CD4-positive, alpha-beta T cell (primary cell): ENCODE measurements around the gene UBE3C. TPM values are rescaled to one million over a fixed set of nuclear protein-coding genes. Genes with fewer than 3 reads are reported as not detected.

ENCODE experiments used
- ATAC-seq: fragments of 200-7000 bp; cut with Tn5 transposase; one replicate; pipeline ENCODE4 v1.10.0; 2022; ENCODE audit warnings: mild to moderate bottlenecking; ENCODE audit not compliant: poor library complexity
- CTCF ChIA-PET: fragments of 350-600 bp; sonication (Branson Sonifier 250); formaldehyde crosslinking; loops from one replicate; lab custom pipeline; 2021; ENCODE audit warnings: antibody characterized with exemption, inconsistent platforms; lab: Charles Lee
- POLR2A ChIA-PET: fragments of 350-600 bp; sonication (Branson Sonifier 250); formaldehyde crosslinking; loops from one replicate; lab custom pipeline; 2021; ENCODE audit warnings: antibody characterized with exemption, inconsistent platforms; lab: Charles Lee
- DNase-seq, 14 experiments: peaks; one replicate each; pipeline ENCODE4 v3.0.0-alpha.2; 2013 to 2020; ENCODE audit warnings: mixed read lengths in 2 of 14
- H3K27ac ChIP-seq, 2 donors: one replicate each; pipeline versions ENCODE4 v1.5.1 to v1.7.0; 2013; ENCODE audit warnings: low read length in 2 of 2, low read depth in 1 of 2, mild to moderate bottlenecking in 1 of 2
- H3K27me3 ChIP-seq, 2 experiments: 1 replicate in 1 of 2; 2 replicates in 1 of 2; pipeline versions ENCODE4 v1.6.1 to v1.7.0; 2013; ENCODE audit warnings: low read length in 2 of 2, control low read depth in 1 of 2, mild to moderate bottlenecking in 1 of 2, moderate library complexity in 1 of 2; ENCODE audit not compliant: insufficient read depth in 2 of 2, control insufficient read depth in 1 of 2
- H3K36me3 ChIP-seq: one replicate; pipeline ENCODE4 v1.6.1; 2013; ENCODE audit warnings: low read length, control low read depth; ENCODE audit not compliant: insufficient read depth
- H3K4me1 ChIP-seq: one replicate; pipeline ENCODE4 v1.6.1; 2013; ENCODE audit warnings: low read length, control low read depth; ENCODE audit not compliant: insufficient read depth
- H3K4me3 ChIP-seq: one replicate; pipeline ENCODE4 v1.5.1; 2013; ENCODE audit warnings: mild to moderate bottlenecking, low read length, moderate library complexity
- H3K9me3 ChIP-seq, 2 experiments: 1 replicate in 1 of 2; 2 replicates in 1 of 2; pipeline versions ENCODE4 v1.6.1 to v1.7.0; 2013; ENCODE audit warnings: low read length in 2 of 2, mild to moderate bottlenecking in 2 of 2, control low read depth in 1 of 2, moderate library complexity in 1 of 2; ENCODE audit not compliant: control insufficient read depth in 1 of 2, insufficient read depth in 1 of 2
- H3K27ac Mint-ChIP-seq: one replicate; pipeline ENCODE4 v1.8.0; 2020; ENCODE audit warnings: mixed read lengths
- H3K27me3 Mint-ChIP-seq: one replicate; pipeline ENCODE4 v1.8.0; 2021; ENCODE audit warnings: mixed read lengths
- H3K36me3 Mint-ChIP-seq: one replicate; pipeline ENCODE4 v1.8.0; 2021; ENCODE audit warnings: low read depth, mixed read lengths
- H3K4me1 Mint-ChIP-seq: one replicate; pipeline ENCODE4 v1.8.0; 2021; ENCODE audit warnings: low read depth, mixed read lengths
- H3K4me3 Mint-ChIP-seq: one replicate; pipeline ENCODE4 v1.8.0; 2020; ENCODE audit warnings: mild to moderate bottlenecking, mixed read lengths
- H3K9me3 Mint-ChIP-seq: one replicate; pipeline ENCODE4 v1.8.0; 2020; ENCODE audit warnings: mixed read lengths
- intact Hi-C, 2 experiments: fragments of 100-400 bp; cut with DNase I in 1 of 2; cut with micrococcal nuclease in 1 of 2; formaldehyde crosslinking; loops; one replicate each; pipeline versions ENCODE4 v1.15.1 to v1.9.0; 2023 to 2025; cut with DNase I, micrococcal nuclease
- total RNA-seq, 174 experiments: library from RNA in 2 of 174; stranded (reverse) in 2 of 174; gene quantifications; one replicate each; pipeline ENCODE4 v1.2.3 and lab custom pipeline; 2021 to 2026
- TF ChIP-seq, protein P1 (sequence below): fragments of 200-600 bp; IDR thresholded peaks from one replicate; pipeline ENCODE4 v1.8.0; 2022; ENCODE audit warnings: antibody characterized with exemption, mild to moderate bottlenecking

The UBE3C gene
- total RNA-seq, 2 experiments from 2014 or later, result 30.8 to 32.3 TPM

DNA sequence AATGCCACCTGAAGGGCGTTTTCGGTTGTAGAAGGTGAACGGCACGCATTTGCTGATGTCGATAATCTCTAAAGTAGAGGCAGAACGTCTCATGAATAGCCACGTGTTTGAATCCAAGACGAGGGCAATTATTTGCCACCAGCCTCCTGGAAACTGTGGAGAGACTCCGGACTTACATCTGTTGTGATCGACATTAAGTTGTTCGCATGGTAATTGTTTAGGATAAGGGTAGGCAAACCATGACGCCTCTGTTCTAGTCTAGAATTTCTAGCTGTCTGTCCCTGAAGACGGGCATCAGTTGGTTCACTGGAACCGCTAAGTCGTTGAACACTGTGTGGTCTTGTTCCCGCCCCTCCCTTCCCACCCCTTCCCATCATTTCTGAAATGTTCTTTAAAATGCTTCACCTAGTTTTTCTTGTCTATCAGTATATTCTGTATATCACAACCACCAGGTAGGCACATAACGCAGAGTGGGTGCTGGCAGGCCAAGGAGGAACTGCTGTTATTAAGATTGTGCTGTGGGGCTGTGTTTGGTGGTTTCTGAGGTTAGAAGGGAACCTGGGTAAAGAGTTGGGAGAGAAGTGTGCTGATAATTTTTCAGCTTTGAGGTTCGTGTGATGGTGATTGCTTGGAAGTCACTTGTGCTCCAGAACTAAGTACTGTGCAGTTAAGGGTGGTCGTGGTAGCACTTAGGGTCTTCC lies 1.2 kb downstream of the UBE3C start:
- Histone ChIP-seq H3K36me3 (peaks cover 19% of the 10 kb centered on the region), H3K4me3 (peak overlapping the region; percentile 78), H3K27ac (peak overlapping the region; percentile 82), H3K27me3 (no peaks in the 10 kb centered on the region), H3K9me3 (no peaks in the 10 kb centered on the region), H3K4me1 (peaks cover 54% of the 10 kb centered on the region)
- CTCF ChIA-PET, result interaction anchor here (0.6 kb wide), 1 partner anchor 1558 kb away, joined by 3 read pairs; no protein-coding TSS in a partner anchor
- intact Hi-C loops, result loop anchor here (2.0 to 10.0 kb wide), 7 partner anchors 165 to 1845 kb away; partner anchors contain the start of genes LMBR1 (in 2 of the 2), DNAJB6 (in 1 of the 2), INSIG1 (in 1 of the 2) and NCAPG2 (in 1 of the 2)
- no peaks in the 10 kb centered on the region for H3K9me3 Mint-ChIP-seq
- POLR2A ChIA-PET, result no interaction called here
- no peaks in the 10 kb centered on the region for H3K27me3 Mint-ChIP-seq
- peak overlapping the region; percentile 82 for H3K4me3 Mint-ChIP-seq
- ATAC-seq (peak; percentile 18), DNase-seq (peak in 7 of 14 experiments; percentile 6 to 55 (median 23))
- TF ChIP-seq, protein P1, sequence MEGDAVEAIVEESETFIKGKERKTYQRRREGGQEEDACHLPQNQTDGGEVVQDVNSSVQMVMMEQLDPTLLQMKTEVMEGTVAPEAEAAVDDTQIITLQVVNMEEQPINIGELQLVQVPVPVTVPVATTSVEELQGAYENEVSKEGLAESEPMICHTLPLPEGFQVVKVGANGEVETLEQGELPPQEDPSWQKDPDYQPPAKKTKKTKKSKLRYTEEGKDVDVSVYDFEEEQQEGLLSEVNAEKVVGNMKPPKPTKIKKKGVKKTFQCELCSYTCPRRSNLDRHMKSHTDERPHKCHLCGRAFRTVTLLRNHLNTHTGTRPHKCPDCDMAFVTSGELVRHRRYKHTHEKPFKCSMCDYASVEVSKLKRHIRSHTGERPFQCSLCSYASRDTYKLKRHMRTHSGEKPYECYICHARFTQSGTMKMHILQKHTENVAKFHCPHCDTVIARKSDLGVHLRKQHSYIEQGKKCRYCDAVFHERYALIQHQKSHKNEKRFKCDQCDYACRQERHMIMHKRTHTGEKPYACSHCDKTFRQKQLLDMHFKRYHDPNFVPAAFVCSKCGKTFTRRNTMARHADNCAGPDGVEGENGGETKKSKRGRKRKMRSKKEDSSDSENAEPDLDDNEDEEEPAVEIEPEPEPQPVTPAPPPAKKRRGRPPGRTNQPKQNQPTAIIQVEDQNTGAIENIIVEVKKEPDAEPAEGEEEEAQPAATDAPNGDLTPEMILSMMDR, result no peak
- H3K4me1 Mint-ChIP-seq, result peaks cover 63% of the 10 kb centered on the region
- peak overlapping the region; percentile 71 for H3K27ac Mint-ChIP-seq
- peaks cover 46% of the 10 kb centered on the region for H3K36me3 Mint-ChIP-seq

DNA sequence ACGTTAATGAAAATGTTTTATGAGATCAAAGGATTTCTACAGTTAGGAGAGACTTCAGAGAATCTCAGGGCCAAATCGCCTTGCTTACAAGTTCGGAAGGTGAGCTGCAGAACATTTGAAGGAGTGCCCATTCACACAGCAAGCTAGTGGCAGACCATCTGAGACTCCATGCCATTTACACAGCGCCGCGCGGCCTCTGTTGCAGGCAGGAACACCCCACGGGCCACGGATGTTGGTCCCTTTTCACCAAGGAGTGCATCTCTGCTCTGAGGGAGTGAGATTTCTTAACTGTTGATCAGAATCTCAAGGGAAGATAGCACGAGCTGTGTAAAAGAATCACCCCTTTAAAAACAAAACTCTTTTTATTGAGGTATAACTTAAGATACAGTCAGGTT lies 1.8 kb downstream of the UBE3C start:
- TF ChIP-seq, protein P1, result no peak
- ATAC-seq, result no peak
- H3K36me3 ChIP-seq, result peaks cover 19% of the 10 kb centered on the region
- Mint-ChIP-seq H3K27me3 (no peaks in the 10 kb centered on the region), H3K9me3 (no peaks in the 10 kb centered on the region), H3K27ac (peak overlapping the region; percentile 71), H3K4me1 (peaks cover 67% of the 10 kb centered on the region), H3K4me3 (peak overlapping the region; percentile 82), H3K36me3 (peaks cover 47% of the 10 kb centered on the region)
- intact Hi-C loops, result loop anchor here in 1 of 2 experiments (2.0 to 10.0 kb wide), 2 partner anchors 196 to 1564 kb away; partner anchors contain the start of genes DNAJB6 and NCAPG2
- H3K27ac ChIP-seq, result no peak overlapping the region
- peaks cover 58% of the 10 kb centered on the region for H3K4me1 ChIP-seq
- ChIA-PET POLR2A (no interaction called here), CTCF (interaction anchor here (0.6 kb wide), 1 partner anchor 1557 kb away, joined by 3 read pairs; no protein-coding TSS in a partner anchor)
- no peak for DNase-seq
- H3K9me3 ChIP-seq, result no peaks in the 10 kb centered on the region
- H3K4me3 ChIP-seq, result peak overlapping the region; percentile 78
- H3K27me3 ChIP-seq, result no peaks in the 10 kb centered on the region

DNA sequence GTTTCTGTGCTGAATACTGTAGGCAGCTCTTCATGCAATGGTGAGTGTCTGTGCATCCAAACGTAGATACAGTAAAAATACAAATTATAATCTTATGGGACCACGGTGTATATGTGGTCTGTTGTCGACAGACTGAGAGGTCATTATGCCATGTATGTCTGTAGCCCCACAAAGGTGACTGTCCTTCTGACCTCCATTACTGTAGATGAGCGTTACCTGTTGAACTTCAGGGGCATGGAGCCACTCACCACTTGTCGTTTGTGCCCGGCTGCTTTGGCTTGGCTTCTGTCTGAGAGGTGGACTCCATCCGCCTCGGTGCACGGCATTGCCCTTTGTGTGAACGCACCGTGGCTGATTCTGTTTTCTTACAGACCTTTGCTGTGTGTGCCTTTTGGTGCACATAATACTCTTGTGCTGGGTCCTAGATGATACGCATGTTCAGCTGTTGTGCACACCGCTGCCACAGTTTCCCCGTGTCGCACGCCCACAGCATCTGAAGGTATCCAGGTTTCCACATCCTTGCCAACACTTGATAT lies 2.9 kb downstream of the UBE3C start:
- H3K36me3 ChIP-seq, result peaks cover 26% of the 10 kb centered on the region
- Mint-ChIP-seq H3K27me3 (no peaks in the 10 kb centered on the region), H3K4me3 (peak overlapping the region; percentile 51), H3K36me3 (peaks cover 51% of the 10 kb centered on the region), H3K27ac (peak overlapping the region; percentile 71), H3K4me1 (peaks cover 75% of the 10 kb centered on the region), H3K9me3 (no peaks in the 10 kb centered on the region)
- no peak overlapping the region for H3K4me3 ChIP-seq
- TF ChIP-seq, protein P1, result no peak
- no peak overlapping the region for H3K27ac ChIP-seq
- CTCF ChIA-PET, result no interaction called here
- POLR2A ChIA-PET, result no interaction called here
- ATAC-seq, result no peak
- intact Hi-C loops, result loop anchor here in 1 of 2 experiments (2.0 to 10.0 kb wide), 2 partner anchors 195 to 1563 kb away; partner anchors contain the start of genes DNAJB6 and NCAPG2
- no peaks in the 10 kb centered on the region for H3K9me3 ChIP-seq
- no peaks in the 10 kb centered on the region for H3K27me3 ChIP-seq
- H3K4me1 ChIP-seq, result peaks cover 62% of the 10 kb centered on the region
- no peak for DNase-seq
